Measurements from ENCODE around the gene CDC42. TPM values are rescaled to one million over a fixed set of nuclear protein-coding genes. Genes with fewer than 3 reads are reported as not detected.

The CDC42 gene
- total RNA-seq, 5 donors from 2014 or later (not counting 1 experiment from before 2014, with no cell fraction given), result 181 to 348 (median 192) TPM

GRCh38 chr1:22040286-22040623, 12.3 kb upstream of the CDC42 start:
- Mint-ChIP-seq H3K4me1 (peaks cover 61 to 70% (median 68%) of the 10 kb centered on the region in 3 donors), H3K27me3 (no peaks in the 10 kb centered on the region), H3K27ac (peak overlapping the region; percentile 96 to 99), H3K36me3 (peaks cover 2% of the 10 kb centered on the region), H3K4me3 (peak overlapping the region; percentile 39 to 80 (median 73)), H3K9me3 (peaks cover 0 to 2% (median 1%) of the 10 kb centered on the region in 3 donors)
- Histone ChIP-seq H3K27ac (ENCODE audit: low read length) (peak overlapping the region; percentile 97), H3K9me3 (no peaks in the 10 kb centered on the region), H3K36me3 (ENCODE audit: control insufficient read depth in 2 of 2, extremely low read depth in 1 of 2, insufficient read depth in 1 of 2, low read length in 1 of 2) (no peaks in the 10 kb centered on the region), H3K27me3 (replicated peaks in 1 of 2; ENCODE audit: control insufficient read depth in 2 of 2, extremely low read depth in 1 of 2, insufficient read depth in 2 of 2, low read length in 1 of 2) (no peaks in the 10 kb centered on the region), H3K4me3 (ENCODE audit: control insufficient read depth in 1 of 2, extremely low read depth in 1 of 2, low read length in 1 of 2) (peak overlapping the region; percentile 13 to 44), H3K4me1 (ENCODE audit: control insufficient read depth in 1 of 2, extremely low read depth in 1 of 2, insufficient read depth in 2 of 2, low read length in 2 of 2) (peaks cover 49 to 78% of the 10 kb centered on the region in 2 experiments)
- ChIA-PET POLR2A (interaction anchor here (0.5 to 2.3 kb wide), 17 partner anchors 8 to 596 kb away, joined by 3 to 57 read pairs (median 7); partner anchors contain the start of genes CDC42 (in 2 of the 2) and USP48 (in 1 of the 2)), CTCF (interaction anchor here (0.8 to 4.1 kb wide), 10 partner anchors 9 to 1305 kb away, joined by 3 to 46 read pairs (median 5); partner anchors contain the start of gene CDC42 (in 2 of the 2))
- DNase-seq (no peak), ATAC-seq (replicated peaks in 1 of 4) (no peak)
- WGBS (ENCODE audit: insufficient coverage), result no CpG with 5 or more reads among the region's 5 CpGs

- H3K4me3 ChIP-seq (ENCODE audit: control insufficient read depth in 1 of 2, extremely low read depth in 1 of 2, low read length in 1 of 2), result no peak overlapping the region
- whole genome bisulfite sequencing (ENCODE audit: insufficient coverage), result 100% methylated on average over 1 of the region's 1 CpG
- peaks cover 63 to 75% (median 74%) of the 10 kb centered on the region in 3 donors for H3K4me1 Mint-ChIP-seq
- no peaks in the 10 kb centered on the region for H3K27me3 ChIP-seq (replicated peaks in 1 of 2; ENCODE audit: control insufficient read depth in 2 of 2, extremely low read depth in 1 of 2, insufficient read depth in 2 of 2, low read length in 1 of 2)
- H3K36me3 Mint-ChIP-seq, result peaks cover 5% of the 10 kb centered on the region
- no peaks in the 10 kb centered on the region for H3K9me3 ChIP-seq
- CTCF ChIA-PET, result no interaction called here
- H3K36me3 ChIP-seq (ENCODE audit: control insufficient read depth in 2 of 2, extremely low read depth in 1 of 2, insufficient read depth in 1 of 2, low read length in 1 of 2), result no peaks in the 10 kb centered on the region
- ATAC-seq (replicated peaks in 1 of 4) (no peak), DNase-seq (no peak)
- H3K4me1 ChIP-seq (ENCODE audit: control insufficient read depth in 1 of 2, extremely low read depth in 1 of 2, insufficient read depth in 2 of 2, low read length in 2 of 2), result peaks cover 49 to 80% of the 10 kb centered on the region in 2 experiments
- no peaks in the 10 kb centered on the region for H3K27me3 Mint-ChIP-seq
- H3K27ac ChIP-seq (ENCODE audit: low read length), result peak overlapping the region; percentile 97
- H3K4me3 Mint-ChIP-seq, result peak overlapping the region in 1 of 3 donors; percentile 62
- H3K9me3 Mint-ChIP-seq, result peaks cover 0 to 5% (median 4%) of the 10 kb centered on the region in 3 donors
- POLR2A ChIA-PET, result interaction anchor here (0.6 to 1.0 kb wide), 2 partner anchors 11 to 341 kb away, joined by 3 to 10 read pairs; partner anchors contain the start of gene CDC42 (in 1 of the 2)
- peak overlapping the region; percentile 95 to 96 for H3K27ac Mint-ChIP-seq
Observed at GRCh38 chr1:22041505-22041904, 11.0 kb upstream of the CDC42 start.

DNA sequence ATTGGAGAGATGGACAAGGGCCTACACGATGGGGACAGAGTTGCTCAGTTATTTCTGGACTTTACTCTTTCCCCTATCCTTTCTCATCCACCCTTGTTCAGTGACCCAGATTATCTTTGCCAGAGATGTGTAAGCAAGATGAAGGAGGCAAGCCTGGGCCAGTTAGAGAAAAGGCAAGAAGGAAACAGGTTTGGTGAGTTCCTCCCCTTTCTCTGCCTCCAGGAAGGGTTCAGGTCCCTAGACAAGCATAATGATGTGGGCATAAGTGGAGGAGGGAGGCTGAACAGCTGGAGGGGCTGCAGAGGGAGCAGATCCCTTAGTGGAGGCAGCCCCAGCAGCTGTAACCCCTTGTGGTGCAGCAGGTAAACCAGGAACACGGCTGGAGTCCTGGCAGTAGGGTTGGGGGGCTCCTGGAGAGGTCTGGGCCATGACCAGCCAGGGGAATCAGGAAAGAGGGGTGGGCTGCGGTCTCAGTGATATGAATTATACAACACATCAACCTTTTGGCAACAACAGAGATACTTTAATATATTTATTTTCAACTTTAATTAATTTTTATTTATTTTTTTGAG, 9.2 kb upstream of the CDC42 start:
- ATAC-seq (replicated peaks in 1 of 4), result no peak
- DNase-seq, result no peak
- H3K4me1 Mint-ChIP-seq, result peaks cover 56 to 74% (median 69%) of the 10 kb centered on the region in 3 donors
- Histone ChIP-seq H3K9me3 (no peaks in the 10 kb centered on the region), H3K36me3 (ENCODE audit: control insufficient read depth in 2 of 2, extremely low read depth in 1 of 2, insufficient read depth in 1 of 2, low read length in 1 of 2) (no peaks in the 10 kb centered on the region), H3K27me3 (replicated peaks in 1 of 2; ENCODE audit: control insufficient read depth in 2 of 2, extremely low read depth in 1 of 2, insufficient read depth in 2 of 2, low read length in 1 of 2) (no peaks in the 10 kb centered on the region), H3K4me3 (ENCODE audit: control insufficient read depth in 1 of 2, extremely low read depth in 1 of 2, low read length in 1 of 2) (no peak overlapping the region), H3K4me1 (ENCODE audit: control insufficient read depth in 1 of 2, extremely low read depth in 1 of 2, insufficient read depth in 2 of 2, low read length in 2 of 2) (peaks cover 39 to 70% of the 10 kb centered on the region in 2 experiments), H3K27ac (ENCODE audit: low read length) (peak overlapping the region; percentile 48)
- CTCF ChIA-PET, result no interaction called here
- H3K27ac Mint-ChIP-seq, result peak overlapping the region; percentile 86 to 89
- POLR2A ChIA-PET, result no interaction called here
- H3K4me3 Mint-ChIP-seq, result peak overlapping the region in 1 of 3 donors; percentile 58
- peaks cover 5% of the 10 kb centered on the region for H3K36me3 Mint-ChIP-seq
- H3K27me3 Mint-ChIP-seq, result no peaks in the 10 kb centered on the region
- H3K9me3 Mint-ChIP-seq, result peaks cover 0 to 5% (median 4%) of the 10 kb centered on the region in 3 donors
- no CpG with 5 or more reads among the region's 3 CpGs for WGBS (ENCODE audit: insufficient coverage)

DNA sequence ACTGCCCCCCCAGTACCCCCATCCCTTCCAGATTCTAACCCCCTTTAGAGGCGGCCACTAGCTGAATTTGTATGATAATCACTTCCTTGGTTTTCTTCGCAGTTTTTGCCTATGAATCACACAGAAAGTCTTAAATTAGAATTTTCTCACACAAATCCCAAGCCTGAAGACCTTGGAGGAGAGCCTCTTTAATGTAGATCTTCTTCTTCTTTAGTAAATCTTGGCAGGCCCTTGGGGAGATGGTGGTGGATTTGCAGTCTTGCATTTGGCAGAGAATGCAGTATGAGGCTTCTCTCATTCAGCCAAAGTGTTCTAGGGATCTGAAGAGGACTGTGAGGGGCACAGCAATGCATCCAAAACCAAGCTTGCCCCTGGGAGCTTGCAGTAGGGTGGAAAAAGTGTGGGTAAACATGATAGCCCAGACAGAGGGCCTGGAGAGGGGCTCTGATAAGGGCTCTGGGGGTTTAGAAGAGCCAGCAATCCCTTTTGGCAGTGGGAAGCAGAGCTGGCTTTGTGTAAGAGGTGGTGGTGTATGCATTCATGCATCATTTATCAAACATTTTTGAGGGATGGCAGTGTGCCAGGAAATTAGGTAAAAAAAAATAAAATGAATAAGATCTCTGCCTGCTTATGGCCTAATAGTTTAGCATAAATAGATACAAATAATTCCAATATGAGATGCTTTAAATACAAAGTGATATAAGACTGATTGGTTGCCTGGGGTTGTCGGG, 7.7 kb upstream of the CDC42 start:
- peak overlapping the region in 1 of 3 donors; percentile 8 for H3K4me3 Mint-ChIP-seq
- H3K27me3 Mint-ChIP-seq, result no peaks in the 10 kb centered on the region
- peak overlapping the region; percentile 53 to 74 for H3K27ac Mint-ChIP-seq
- WGBS (ENCODE audit: insufficient coverage), result 100% methylated on average over 1 of the region's 3 CpGs
- CTCF ChIA-PET, result no interaction called here
- no peaks in the 10 kb centered on the region for H3K27me3 ChIP-seq (replicated peaks in 1 of 2; ENCODE audit: control insufficient read depth in 2 of 2, extremely low read depth in 1 of 2, insufficient read depth in 2 of 2, low read length in 1 of 2)
- ATAC-seq (replicated peaks in 1 of 4), result no peak
- no peaks in the 10 kb centered on the region for H3K9me3 ChIP-seq
- peaks cover 41 to 68% of the 10 kb centered on the region in 2 experiments for H3K4me1 ChIP-seq (ENCODE audit: control insufficient read depth in 1 of 2, extremely low read depth in 1 of 2, insufficient read depth in 2 of 2, low read length in 2 of 2)
- H3K4me3 ChIP-seq (ENCODE audit: control insufficient read depth in 1 of 2, extremely low read depth in 1 of 2, low read length in 1 of 2), result no peak overlapping the region
- H3K36me3 Mint-ChIP-seq, result peaks cover 5% of the 10 kb centered on the region
- H3K36me3 ChIP-seq (ENCODE audit: control insufficient read depth in 2 of 2, extremely low read depth in 1 of 2, insufficient read depth in 1 of 2, low read length in 1 of 2), result no peaks in the 10 kb centered on the region
- H3K27ac ChIP-seq (ENCODE audit: low read length), result no peak overlapping the region
- peaks cover 0 to 5% (median 4%) of the 10 kb centered on the region in 3 donors for H3K9me3 Mint-ChIP-seq
- DNase-seq, result peak in 1 of 35 experiments; percentile 44
- H3K4me1 Mint-ChIP-seq, result peaks cover 58 to 74% (median 69%) of the 10 kb centered on the region in 3 donors
- POLR2A ChIA-PET, result no interaction called here

- ATAC-seq (replicated peaks in 1 of 4) (no peak), DNase-seq (no peak)
- Histone ChIP-seq H3K27ac (ENCODE audit: low read length) (no peak overlapping the region), H3K36me3 (ENCODE audit: control insufficient read depth in 2 of 2, extremely low read depth in 1 of 2, insufficient read depth in 1 of 2, low read length in 1 of 2) (no peaks in the 10 kb centered on the region), H3K4me3 (ENCODE audit: control insufficient read depth in 1 of 2, extremely low read depth in 1 of 2, low read length in 1 of 2) (no peak overlapping the region), H3K4me1 (ENCODE audit: control insufficient read depth in 1 of 2, extremely low read depth in 1 of 2, insufficient read depth in 2 of 2, low read length in 2 of 2) (peaks cover 33 to 60% of the 10 kb centered on the region in 2 experiments), H3K9me3 (no peaks in the 10 kb centered on the region), H3K27me3 (replicated peaks in 1 of 2; ENCODE audit: control insufficient read depth in 2 of 2, extremely low read depth in 1 of 2, insufficient read depth in 2 of 2, low read length in 1 of 2) (no peaks in the 10 kb centered on the region)
- H3K36me3 Mint-ChIP-seq, result peaks cover 5% of the 10 kb centered on the region
- H3K27ac Mint-ChIP-seq, result peak overlapping the region in 1 of 2 donors; percentile 74
- no peaks in the 10 kb centered on the region for H3K27me3 Mint-ChIP-seq
- H3K4me1 Mint-ChIP-seq, result peaks cover 54 to 68% (median 62%) of the 10 kb centered on the region in 3 donors
- ChIA-PET POLR2A (no interaction called here), CTCF (no interaction called here)
- no CpG with 5 or more reads among the region's 2 CpGs for WGBS (ENCODE audit: insufficient coverage)
- H3K9me3 Mint-ChIP-seq, result peaks cover 0 to 5% (median 4%) of the 10 kb centered on the region in 3 donors
- H3K4me3 Mint-ChIP-seq, result no peak overlapping the region
Observed at GRCh38 chr1:22045604-22046228, 6.8 kb upstream of the CDC42 start.

Measured in T-cell (primary cell).